Neural progenitor cell (in vitro differentiated cells): ENCODE results near the gene MAPK1. TPM values are rescaled to one million over a fixed set of nuclear protein-coding genes. Genes with fewer than 3 reads are reported as not detected.
A peak's percentile ranks its signal among the peaks of the same experiment; 100 is the strongest.

Source experiments
- DNase-seq: peaks from one replicate; pipeline ENCODE4 v3.0.0-alpha.2; 2016; ENCODE audit warnings: low spot score
- H2AFZ ChIP-seq: fragments of 200-600 bp; sonication (generic); replicated peaks from 2 replicates; pipeline ENCODE4 v1.6.1; 2016; ENCODE audit warnings: antibody characterized with exemption
- H3F3A ChIP-seq: fragments of 200-600 bp; sonication (generic); 2 replicates; pipeline ENCODE4 v1.6.1; 2016; ENCODE audit warnings: antibody characterized with exemption, low read depth
- H3K27ac ChIP-seq: fragments of 200-600 bp; sonication (generic); 2 replicates; pipeline ENCODE4 v1.5.1; 2016; ENCODE audit warnings: mild to moderate bottlenecking
- H3K27me3 ChIP-seq: fragments of 200-600 bp; sonication (generic); 2 replicates; pipeline ENCODE4 v1.6.1; 2016; ENCODE audit warnings: mild to moderate bottlenecking, moderate library complexity
- H3K36me3 ChIP-seq: fragments of 200-600 bp; sonication (generic); 2 replicates; pipeline ENCODE4 v1.5.1; 2016
- H3K4me1 ChIP-seq: fragments of 200-600 bp; sonication (generic); 2 replicates; pipeline ENCODE4 v1.6.1; 2016; ENCODE audit warnings: mixed run types
- H3K4me2 ChIP-seq: fragments of 200-600 bp; sonication (generic); 2 replicates; pipeline ENCODE4 v1.6.1; 2016
- H3K4me3 ChIP-seq: fragments of 200-600 bp; sonication (generic); 2 replicates; pipeline ENCODE4 v1.5.1; 2016
- H3K79me2 ChIP-seq: fragments of 200-600 bp; sonication (generic); 2 replicates; pipeline ENCODE4 v1.6.1; 2016; ENCODE audit warnings: low read depth
- H3K9ac ChIP-seq: fragments of 200-600 bp; sonication (generic); 2 replicates; pipeline ENCODE4 v1.6.1; 2016
- H3K9me3 ChIP-seq: fragments of 200-600 bp; sonication (generic); 2 replicates; pipeline ENCODE4 v1.5.1; 2016; ENCODE audit warnings: low read depth
- H4K20me1 ChIP-seq: fragments of 200-600 bp; sonication (generic); 2 replicates; pipeline ENCODE4 v1.6.1; 2016; ENCODE audit warnings: low read depth
- H3K27ac Mint-ChIP-seq: 3 replicates; pipeline ENCODE4 v1.8.0; 2021; ENCODE audit warnings: mixed read lengths
- H3K27me3 Mint-ChIP-seq: 2 replicates; pipeline ENCODE4 v1.8.0; 2022; ENCODE audit warnings: low read depth, mild to moderate bottlenecking, inconsistent platforms, moderate library complexity, mixed read lengths; ENCODE audit not compliant: insufficient read depth
- H3K36me3 Mint-ChIP-seq: 3 replicates; pipeline ENCODE4 v1.8.0; 2021; ENCODE audit warnings: mixed read lengths
- H3K4me1 Mint-ChIP-seq: 3 replicates; pipeline ENCODE4 v1.8.0; 2021; ENCODE audit warnings: mixed read lengths
- H3K4me3 Mint-ChIP-seq: 3 replicates; pipeline ENCODE4 v1.8.0; 2021; ENCODE audit warnings: mild to moderate bottlenecking, moderate library complexity, mixed read lengths
- H3K9me3 Mint-ChIP-seq: 3 replicates; pipeline ENCODE4 v1.8.0; 2020; ENCODE audit warnings: mixed read lengths
- CTCF ChIP-seq: fragments of 200-600 bp; sonication (generic); IDR thresholded peaks from 2 replicates; pipeline ENCODE4 v1.5.1; 2017; ENCODE audit warnings: antibody characterized with exemption, mild to moderate bottlenecking
- EZH2 ChIP-seq: fragments of 200-600 bp; sonication (generic); IDR thresholded peaks from 2 replicates; pipeline ENCODE4 v1.6.1; 2017; ENCODE audit warnings: antibody characterized with exemption, mild to moderate bottlenecking, moderate library complexity
- EZH2phosphoT487 ChIP-seq: fragments of 200-600 bp; sonication (generic); IDR thresholded peaks from 2 replicates; pipeline ENCODE4 v1.6.1; 2017; ENCODE audit warnings: antibody characterized with exemption
- total RNA-seq: library from RNA; depleted of rRNA; stranded (reverse); fragments of >200 nt; gene quantifications from 2 replicates; pipeline ENCODE4 v1.2.3, GENCODE V29; 2015; ENCODE audit warnings: low replicate concordance

MAPK1 gene
- total RNA-seq, 1 donor from 2014 or later: 61.4 TPM

GRCh38 chr22:21714786-21715185 is 152.7 kb downstream of the MAPK1 start:
- no peak for TF ChIP-seq EZH2
- TF ChIP-seq CTCF: no peak
- TF ChIP-seq EZH2phosphoT487: no peak
- Mint-ChIP-seq H3K36me3 (peaks cover 11% of the 10 kb centered on the region), H3K4me3 (no peak overlapping the region), H3K9me3 (no peaks in the 10 kb centered on the region), H3K4me1 (peaks cover 12% of the 10 kb centered on the region), H3K27me3 (peaks cover 4% of the 10 kb centered on the region), H3K27ac (no peak overlapping the region)
- Histone ChIP-seq H4K20me1 (peaks cover 41% of the 10 kb centered on the region), H3K36me3 (no peaks in the 10 kb centered on the region), H3K79me2 (no peaks in the 10 kb centered on the region), H3K9ac (no peak overlapping the region), H3K27ac (no peak overlapping the region), H3K9me3 (no peaks in the 10 kb centered on the region), H3K27me3 (no peaks in the 10 kb centered on the region), H3K4me2 (no peak overlapping the region), H3K4me1 (no peaks in the 10 kb centered on the region), H3K4me3 (no peak overlapping the region), H2AFZ (no peak overlapping the region), H3F3A (peaks cover 4% of the 10 kb centered on the region)
- no peak for DNase-seq

DNA sequence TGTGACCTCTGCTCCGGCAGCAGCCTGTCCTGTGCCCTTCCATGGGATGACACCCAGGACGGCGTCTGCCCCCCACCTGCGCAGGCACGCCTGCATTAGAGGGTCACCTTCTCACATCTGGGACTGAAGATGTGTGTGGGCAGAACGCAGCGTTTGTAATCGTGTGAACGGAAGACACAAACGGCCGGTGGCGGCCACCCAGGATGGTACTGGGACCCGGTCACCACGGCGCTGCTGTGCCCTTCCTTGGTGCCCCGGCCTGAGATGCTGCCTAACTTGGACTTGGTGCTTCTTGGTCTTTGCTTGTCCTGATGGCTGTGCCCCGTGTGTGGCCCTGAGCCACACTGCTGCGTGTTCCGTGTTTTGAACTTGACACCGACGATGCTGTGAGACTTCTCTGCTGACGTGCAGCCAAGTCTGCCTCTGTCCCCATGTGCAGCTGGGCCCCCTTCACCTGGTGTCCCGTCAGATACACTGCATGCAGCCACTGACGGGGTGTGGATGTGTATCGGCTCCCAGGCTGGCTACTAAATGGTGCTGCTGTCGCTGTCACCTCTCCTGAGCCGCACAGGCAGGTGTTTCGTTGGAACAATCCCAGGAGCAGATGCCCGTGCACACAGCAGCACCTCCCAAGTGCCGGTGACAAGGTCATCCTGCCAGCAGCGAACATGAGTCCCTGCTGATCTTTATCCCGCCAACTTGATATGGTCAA is 153.2 kb downstream of the MAPK1 start:
- H3K9ac ChIP-seq: no peak overlapping the region
- no peak for DNase-seq
- Mint-ChIP-seq H3K27me3 (peaks cover 4% of the 10 kb centered on the region), H3K27ac (no peak overlapping the region), H3K36me3 (peaks cover 16% of the 10 kb centered on the region), H3K4me3 (no peak overlapping the region), H3K9me3 (no peaks in the 10 kb centered on the region), H3K4me1 (peaks cover 12% of the 10 kb centered on the region)
- H3K4me2 ChIP-seq: no peak overlapping the region
- H3F3A ChIP-seq: peaks cover 4% of the 10 kb centered on the region
- peaks cover 36% of the 10 kb centered on the region for H4K20me1 ChIP-seq
- no peak overlapping the region for H3K4me3 ChIP-seq
- no peak for TF ChIP-seq EZH2
- no peaks in the 10 kb centered on the region for H3K79me2 ChIP-seq
- no peaks in the 10 kb centered on the region for H3K4me1 ChIP-seq
- no peak overlapping the region for H3K27ac ChIP-seq
- no peaks in the 10 kb centered on the region for H3K27me3 ChIP-seq
- H2AFZ ChIP-seq: no peak overlapping the region
- H3K9me3 ChIP-seq: no peaks in the 10 kb centered on the region
- no peaks in the 10 kb centered on the region for H3K36me3 ChIP-seq

GRCh38 chr22:21713428-21714058 is 153.9 kb downstream of the MAPK1 start:
- no peaks in the 10 kb centered on the region for H3K27me3 ChIP-seq
- H3K27ac ChIP-seq: no peak overlapping the region
- Mint-ChIP-seq H3K27me3 (peaks cover 4% of the 10 kb centered on the region), H3K27ac (no peak overlapping the region), H3K9me3 (no peaks in the 10 kb centered on the region), H3K36me3 (peaks cover 20% of the 10 kb centered on the region), H3K4me1 (peaks cover 12% of the 10 kb centered on the region), H3K4me3 (peak overlapping the region; percentile 33)
- TF ChIP-seq EZH2phosphoT487 (no peak), CTCF (no peak), EZH2 (no peak)
- no peaks in the 10 kb centered on the region for H3K4me1 ChIP-seq
- no peak overlapping the region for H3K4me3 ChIP-seq
- no peak overlapping the region for H3K9ac ChIP-seq
- H3F3A ChIP-seq: peaks cover 4% of the 10 kb centered on the region
- no peaks in the 10 kb centered on the region for H3K9me3 ChIP-seq
- no peaks in the 10 kb centered on the region for H3K36me3 ChIP-seq
- H2AFZ ChIP-seq: no peak overlapping the region
- H3K79me2 ChIP-seq: no peaks in the 10 kb centered on the region
- peaks cover 38% of the 10 kb centered on the region for H4K20me1 ChIP-seq
- H3K4me2 ChIP-seq: no peak overlapping the region
- no peak for DNase-seq
